ENCODE data around the gene DTNB.

- TF ChIP-seq POLR2A (IDR thresholded peaks at IDR 0.05), result no peak
- TF ChIP-seq CTCF (IDR thresholded peaks at IDR 0.05), result no peak
Observed at GRCh38 chr2:25710750-25711149, 37.4 kb upstream of the DTNB start.
